HG02885 (cell line): Measurements from ENCODE around the gene NMT1.
A peak's percentile ranks its signal among the peaks of the same experiment; 100 is the strongest.

Experiments used
- ATAC-seq: cut with Tn5 transposase; IDR thresholded peaks from one replicate; pipeline ENCODE4 v1.9.1; 2021; ENCODE audit warnings: mild to moderate bottlenecking; ENCODE audit not compliant: unreplicated experiment, poor library complexity

Gene NMT1

GRCh38 chr17:45131616-45132319, 70.7 kb downstream of the NMT1 start:
- ATAC-seq = peak; percentile 1

GRCh38 chr17:45132320-45132571, 71.1 kb downstream of the NMT1 start, which contains the start of gene PLCD3:
Gene PLCD3, minus strand, starts transcription at chr17:45132515. Its CDS starts 105 bp downstream, at chr17:45132410.
- ATAC-seq = no peak

- ATAC-seq = peak; percentile 43
Measured at GRCh38 chr17:45132572-45133463, 71.7 kb downstream of the NMT1 start.

- ATAC-seq = peak; percentile 77
Measured at GRCh38 chr17:45135192-45135977, 74.3 kb downstream of the NMT1 start, which contains the start of gene ACBD4. Gene ACBD4, plus strand, starts transcription at chr17:45135687. Its CDS starts 458 bp downstream, at chr17:45136145.

- ATAC-seq = no peak
Measured at GRCh38 chr17:45135978-45136791, 75.1 kb downstream of the NMT1 start.

- no peak for ATAC-seq
Measured at GRCh38 chr17:45136846-45137560, 75.9 kb downstream of the NMT1 start.

DNA sequence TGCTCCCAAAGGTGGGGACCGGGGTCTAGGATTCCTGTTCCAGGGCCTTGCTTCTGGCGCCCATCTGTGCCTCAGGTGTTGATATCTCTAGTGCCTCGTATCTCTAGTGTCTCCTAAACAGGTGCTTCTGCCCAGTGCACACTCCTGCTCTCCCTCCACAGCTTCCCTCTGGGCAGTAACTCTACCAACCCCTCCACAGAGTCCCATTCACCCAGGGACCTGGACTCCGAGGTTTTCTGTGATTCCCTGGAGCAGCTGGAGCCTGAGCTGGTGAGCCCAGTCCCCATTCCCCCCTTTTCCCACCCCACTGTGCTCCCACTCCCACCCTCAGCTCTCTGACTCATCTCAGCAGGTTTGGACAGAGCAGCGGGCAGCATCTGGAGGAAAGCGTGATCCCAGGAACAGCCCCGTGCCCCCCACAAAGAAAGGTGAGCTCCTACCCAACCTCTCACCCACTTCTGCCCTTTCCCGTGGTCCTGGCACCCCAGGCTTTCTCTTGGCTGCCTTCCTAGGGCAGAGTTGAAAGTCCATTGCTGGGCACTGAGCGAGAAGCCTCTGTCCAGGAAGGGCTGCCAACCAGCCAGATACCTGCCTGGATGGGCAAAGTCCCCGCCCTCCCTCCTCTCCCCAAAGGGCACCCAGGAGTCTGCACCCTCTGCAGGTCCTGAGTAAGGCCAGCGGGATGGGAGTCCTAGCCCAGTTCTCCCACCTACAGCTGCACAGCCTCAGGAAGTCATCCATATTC, 76.6 kb downstream of the NMT1 start:
- ATAC-seq = no peak

DNA sequence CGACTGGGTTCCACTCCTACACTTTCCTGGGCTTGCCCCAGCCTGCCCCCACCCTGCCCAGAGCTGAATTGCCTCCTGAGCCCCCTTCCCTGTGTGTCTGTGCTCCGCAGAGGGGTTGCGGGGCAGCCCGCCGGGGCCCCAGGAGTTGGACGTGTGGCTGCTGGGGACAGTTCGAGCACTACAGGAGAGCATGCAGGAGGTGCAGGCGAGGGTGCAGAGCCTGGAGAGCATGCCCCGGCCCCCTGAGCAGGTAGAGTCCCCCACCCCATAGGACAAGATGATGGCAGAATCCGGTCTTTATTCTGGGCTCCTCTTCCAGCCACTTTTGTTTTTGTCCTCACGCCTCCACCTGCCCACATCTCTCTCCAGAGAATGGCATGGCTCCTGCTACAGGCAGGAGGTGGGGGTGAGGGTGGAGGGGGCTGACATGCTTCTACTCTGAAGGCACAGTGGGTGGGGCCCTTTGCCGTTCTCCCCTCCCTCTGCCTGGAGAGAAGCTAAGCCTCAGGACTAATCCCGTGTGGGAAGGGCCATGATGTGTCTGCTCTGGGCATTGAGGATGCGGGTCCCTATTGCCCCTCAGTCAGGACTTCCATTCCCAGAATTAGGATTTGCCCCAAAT, 77.9 kb downstream of the NMT1 start:
- no peak for ATAC-seq

GRCh38 chr17:45139533-45139920, 78.4 kb downstream of the NMT1 start:
- no peak for ATAC-seq

GRCh38 chr17:45143094-45143670, 82.1 kb downstream of the NMT1 start:
- ATAC-seq = no peak

GRCh38 chr17:45143767-45144198, 82.7 kb downstream of the NMT1 start:
- ATAC-seq = no peak

DNA sequence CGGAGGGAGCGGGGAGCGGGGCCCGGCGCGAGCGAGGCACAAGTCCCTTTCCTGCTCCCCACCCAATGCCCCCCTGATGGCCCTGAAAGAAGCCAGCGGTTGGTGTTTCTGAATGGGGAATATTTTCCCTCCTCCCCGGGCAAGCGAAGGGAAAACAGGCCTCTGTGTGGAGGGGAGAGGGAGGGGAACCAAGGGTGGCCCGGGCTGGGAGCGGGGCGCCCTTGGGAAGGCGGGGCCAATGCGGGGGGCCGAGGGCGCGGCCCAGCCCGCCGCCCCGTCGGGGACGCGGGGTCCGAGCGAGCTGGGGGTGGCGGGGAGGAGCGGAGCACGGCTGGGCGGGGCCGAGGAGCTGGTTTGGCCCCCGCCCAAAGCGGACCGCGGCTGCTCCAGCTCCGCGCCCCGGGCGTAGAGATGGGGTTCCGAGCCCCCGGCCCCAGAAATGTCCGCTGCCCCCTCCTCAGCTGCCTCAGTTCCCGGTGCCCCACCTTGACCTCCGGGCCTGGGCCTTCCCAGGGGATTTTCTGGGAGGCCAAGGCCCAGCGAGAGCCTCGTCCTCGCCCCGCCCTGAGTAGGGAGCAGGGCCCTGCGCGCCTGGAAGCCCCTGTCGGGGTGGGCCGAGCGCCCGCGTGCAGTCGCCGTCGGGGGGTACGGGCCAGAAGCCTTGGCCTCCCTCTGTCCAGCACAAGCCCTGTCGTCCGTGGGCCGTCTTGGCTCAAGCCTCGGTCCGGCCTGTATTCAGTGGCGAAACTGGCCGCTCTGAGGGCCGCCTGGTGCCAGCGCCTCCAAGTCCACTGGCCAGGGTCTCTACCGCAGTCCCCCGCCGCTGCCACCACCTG, 83.3 kb downstream of the NMT1 start:
- no peak for ATAC-seq

DNA sequence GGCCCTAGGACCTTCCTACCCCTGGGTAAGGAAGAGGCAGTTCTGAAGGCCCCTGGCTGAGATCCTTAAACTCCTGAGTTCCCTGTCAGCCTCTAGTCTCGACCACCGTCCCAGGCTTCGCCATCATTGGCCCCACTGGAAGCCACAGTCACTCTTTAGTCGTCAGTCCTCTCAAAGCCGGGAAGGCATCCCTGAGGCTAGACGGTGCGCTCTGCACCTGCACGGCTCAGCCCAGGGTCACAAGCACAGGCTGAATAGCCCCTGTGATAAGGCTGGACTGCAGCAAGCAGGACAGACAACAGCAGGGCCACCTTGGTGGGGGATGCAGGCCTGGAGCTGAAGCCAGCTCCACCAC, 83.9 kb downstream of the NMT1 start:
- ATAC-seq = no peak

DNA sequence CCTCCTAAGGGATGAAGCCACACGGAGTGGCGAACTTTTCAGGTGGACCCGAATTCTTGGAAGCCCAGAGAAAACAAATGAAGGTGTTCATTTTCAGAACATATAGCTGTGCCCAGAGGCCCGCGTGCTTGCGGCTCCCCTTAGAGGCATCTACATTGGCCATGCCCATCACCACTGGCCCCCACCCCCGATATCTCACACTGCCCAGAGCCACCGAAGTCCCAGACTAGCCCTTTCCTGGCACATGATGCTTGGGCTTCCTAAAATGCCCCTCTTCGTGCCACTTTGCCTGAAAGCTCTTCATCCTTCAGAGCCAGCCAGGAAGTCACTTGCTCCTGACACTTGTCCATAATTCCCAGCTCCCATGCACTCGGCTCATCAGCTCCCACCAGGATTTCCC, 85.0 kb downstream of the NMT1 start:
- no peak for ATAC-seq

- no peak for ATAC-seq
Measured at GRCh38 chr17:45146592-45146889, 85.4 kb downstream of the NMT1 start.

- peak; percentile 1 for ATAC-seq
Measured at GRCh38 chr17:45146890-45147580, 85.9 kb downstream of the NMT1 start.
